HG03558 (cell line): ENCODE results near the gene KLF16.

Experiments
- ATAC-seq: cut with Tn5 transposase; IDR thresholded peaks from one replicate; pipeline ENCODE4 v1.9.1; 2021; ENCODE audit warnings: moderate number of reproducible peaks; ENCODE audit not compliant: unreplicated experiment; ENCODE audit errors: extremely low read depth

KLF16 gene

GRCh38 chr19:1845642-1846041 lies 17.7 kb downstream of the KLF16 start:
- ATAC-seq: no peak

GRCh38 chr19:1845125-1845515 lies 18.3 kb downstream of the KLF16 start:
- ATAC-seq: no peak

GRCh38 chr19:1844513-1845124 lies 18.8 kb downstream of the KLF16 start:
- no peak for ATAC-seq

GRCh38 chr19:1843646-1844394 lies 19.6 kb downstream of the KLF16 start:
- ATAC-seq: no peak

- no peak for ATAC-seq
These were observed 20.3 kb downstream of the KLF16 start for GRCh38 chr19:1843116-1843515.

GRCh38 chr19:1841209-1841924 lies 22.0 kb downstream of the KLF16 start:
- no peak for ATAC-seq

- ATAC-seq: no peak
These were observed 22.8 kb downstream of the KLF16 start for GRCh38 chr19:1840541-1841115.

GRCh38 chr19:1839658-1840540 lies 23.5 kb downstream of the KLF16 start:
- no peak for ATAC-seq

GRCh38 chr19:1837625-1838105 lies 25.7 kb downstream of the KLF16 start:
- no peak for ATAC-seq

- ATAC-seq: no peak
These were observed 26.2 kb downstream of the KLF16 start for GRCh38 chr19:1837222-1837565.

GRCh38 chr19:1836458-1837221 lies 26.7 kb downstream of the KLF16 start:
- ATAC-seq: no peak

GRCh38 chr19:1833540-1833939 lies 29.8 kb downstream of the KLF16 start:
- no peak for ATAC-seq

GRCh38 chr19:1832046-1832663 lies 31.2 kb downstream of the KLF16 start:
- no peak for ATAC-seq

GRCh38 chr19:1830978-1831377 lies 32.4 kb downstream of the KLF16 start:
- ATAC-seq: no peak

- no peak for ATAC-seq
These were observed 32.8 kb downstream of the KLF16 start for GRCh38 chr19:1830568-1830967.

- no peak for ATAC-seq
These were observed 33.4 kb downstream of the KLF16 start for GRCh38 chr19:1829958-1830357.

GRCh38 chr19:1828279-1829238 lies 34.8 kb downstream of the KLF16 start:
- no peak for ATAC-seq
